H1 (cell line): ENCODE data around the gene AKR1B15. TPM values are rescaled to one million over a fixed set of nuclear protein-coding genes. Genes with fewer than 3 reads are reported as not detected.

Experiments used
- CTCF ChIA-PET: fragments of 300-600 bp; sonication (Branson Sonifier 250); formaldehyde crosslinking; loops from one replicate; lab custom pipeline; 2021; ENCODE audit not compliant: partially characterized antibody; lab: Charles Lee
- POLR2A ChIA-PET: fragments of 300-600 bp; sonication (Branson Sonifier 250); formaldehyde crosslinking; loops from one replicate; lab custom pipeline; 2021; ENCODE audit warnings: inconsistent platforms; ENCODE audit not compliant: partially characterized antibody; lab: Charles Lee
- DNase-seq, 2 experiments: peaks; one replicate each; pipeline versions ENCODE4 v3.0.0 to v3.0.0-alpha.2; 2010 to 2022; ENCODE audit warnings: low spot score in 2 of 2, low read depth in 1 of 2, mixed read lengths in 1 of 2
- FAIRE-seq: peaks from 2 replicates; lab custom pipeline; 2011; peaks lifted over from hg19 to GRCh38; lab: Jason Lieb, UNC
- H2AFZ ChIP-seq: 2 replicates; pipeline ENCODE4 v1.8.1; 2012; ENCODE audit warnings: low read length, inconsistent platforms
- H2AK5ac ChIP-seq: 2 replicates; pipeline ENCODE4 v1.6.1; 2013; ENCODE audit warnings: low read depth, low read length
- H2BK120ac ChIP-seq: replicated peaks from 2 replicates; pipeline ENCODE3; 2013; ENCODE audit warnings: low read depth, low read length, inconsistent platforms
- H2BK12ac ChIP-seq: 2 replicates; pipeline ENCODE4 v1.6.1; 2013; ENCODE audit warnings: low read depth, low read length
- H2BK15ac ChIP-seq: 2 replicates; pipeline ENCODE4 v1.6.1; 2013; ENCODE audit warnings: low read length
- H2BK20ac ChIP-seq: 2 replicates; pipeline ENCODE4 v1.6.1; 2013; ENCODE audit warnings: low read length
- H2BK5ac ChIP-seq: 2 replicates; pipeline ENCODE4 v1.6.1; 2013; ENCODE audit warnings: low read depth, low read length
- H3K14ac ChIP-seq: 2 replicates; pipeline ENCODE4 v1.6.1; 2013; ENCODE audit warnings: inconsistent platforms; ENCODE audit not compliant: insufficient read length
- H3K18ac ChIP-seq: 2 replicates; pipeline ENCODE4 v1.6.1; 2013; ENCODE audit warnings: low read length; ENCODE audit errors: extremely low read depth
- H3K23ac ChIP-seq: 2 replicates; pipeline ENCODE4 v1.6.1; 2013; ENCODE audit warnings: inconsistent platforms; ENCODE audit not compliant: insufficient read length
- H3K23me2 ChIP-seq: 2 replicates; pipeline ENCODE4 v1.6.1; 2013; ENCODE audit warnings: low read depth, low read length
- H3K27ac ChIP-seq: 2 replicates; pipeline ENCODE4 v1.6.1; 2011; ENCODE audit warnings: low read depth, low read length, inconsistent platforms
- H3K27me3 ChIP-seq, 4 experiments: replicated peaks in 1 of 4; 1 replicate in 1 of 4; 2 replicates in 3 of 4; pipeline versions ENCODE4 v1.6.1 to v1.8.1; 2011 to 2013; ENCODE audit warnings: low read length in 3 of 4, mild to moderate bottlenecking in 3 of 4, inconsistent platforms in 2 of 4, mixed read lengths in 2 of 4, moderate library complexity in 1 of 4; ENCODE audit not compliant: control insufficient read depth in 3 of 4, insufficient read depth in 3 of 4; ENCODE audit errors: extremely low read depth in 1 of 4
- H3K36me3 ChIP-seq, 4 experiments: 2 replicates each; pipeline versions ENCODE4 v1.6.1 to v1.8.1; 2011 to 2013; ENCODE audit warnings: mild to moderate bottlenecking in 4 of 4, low read length in 3 of 4, moderate library complexity in 2 of 4, control low read depth in 1 of 4, inconsistent platforms in 1 of 4; ENCODE audit not compliant: insufficient read depth in 4 of 4, control insufficient read depth in 2 of 4
- H3K4ac ChIP-seq: replicated peaks from 2 replicates; pipeline ENCODE3; 2013; ENCODE audit warnings: low read length, low read depth, mixed read lengths, inconsistent platforms; ENCODE audit not compliant: insufficient read length
- H3K4me1 ChIP-seq, 4 experiments: replicated peaks in 1 of 4; 1 replicate in 1 of 4; 2 replicates in 3 of 4; pipeline versions ENCODE4 v1.6.1 to v1.8.1; 2011 to 2013; ENCODE audit warnings: low read length in 3 of 4, inconsistent platforms in 2 of 4, mixed read lengths in 1 of 4; ENCODE audit not compliant: insufficient read depth in 4 of 4, control insufficient read depth in 3 of 4
- H3K4me2 ChIP-seq, 2 experiments: 2 replicates each; pipeline versions ENCODE4 v1.6.1 to v1.8.1; 2011 to 2013; ENCODE audit warnings: low read depth in 2 of 2, low read length in 2 of 2, control low read depth in 1 of 2, inconsistent platforms in 1 of 2, mild to moderate bottlenecking in 1 of 2; ENCODE audit not compliant: insufficient read depth in 1 of 2
- H3K4me3 ChIP-seq, 4 experiments: fragments of 200-600, 300-600 bp in 1 of 4; sonication (generic), shearing (Covaris generic), sonication (Bioruptor Twin) in 1 of 4; 2 replicates each; pipeline versions ENCODE4 v1.5.1 to v1.8.1; 2011 to 2016; ENCODE audit warnings: low read length in 4 of 4, low read depth in 3 of 4, control low read depth in 2 of 4, inconsistent platforms in 2 of 4, mild to moderate bottlenecking in 2 of 4, mixed read lengths in 1 of 4, moderate library complexity in 1 of 4; ENCODE audit not compliant: insufficient read depth in 2 of 4; ENCODE audit errors: extremely low read depth in 1 of 4
- H3K56ac ChIP-seq: replicated peaks from 2 replicates; pipeline ENCODE3; 2013; ENCODE audit warnings: low read depth, mild to moderate bottlenecking, mixed read lengths, low read length, inconsistent platforms; ENCODE audit not compliant: insufficient read length
- H3K79me1 ChIP-seq: 2 replicates; pipeline ENCODE4 v1.6.1; 2013; ENCODE audit warnings: low read depth, low read length, control low read depth
- H3K79me2 ChIP-seq, 2 experiments: 2 replicates each; pipeline versions ENCODE4 v1.6.1 to v1.8.1; 2012 to 2013; ENCODE audit warnings: low read length in 2 of 2, mild to moderate bottlenecking in 2 of 2, inconsistent platforms in 1 of 2; ENCODE audit not compliant: insufficient read depth in 2 of 2, control insufficient read depth in 1 of 2
- H3K9ac ChIP-seq, 4 experiments: replicated peaks in 1 of 4; 1 replicate in 1 of 4; 2 replicates in 3 of 4; pipeline versions ENCODE4 v1.6.1 to v1.8.1; 2011 to 2013; ENCODE audit warnings: low read depth in 3 of 4, low read length in 3 of 4, control low read depth in 2 of 4, mild to moderate bottlenecking in 2 of 4, moderate library complexity in 2 of 4, inconsistent platforms in 1 of 4; ENCODE audit errors: extremely low read depth in 1 of 4
- H3K9me3 ChIP-seq, 2 experiments: 2 replicates each; pipeline versions ENCODE4 v1.6.1 to v1.8.1; 2012 to 2013; ENCODE audit warnings: mild to moderate bottlenecking in 2 of 2, moderate library complexity in 2 of 2, control low read depth in 1 of 2, inconsistent platforms in 1 of 2, low read depth in 1 of 2, low read length in 1 of 2, mixed read lengths in 1 of 2; ENCODE audit not compliant: insufficient read depth in 2 of 2
- H4K20me1 ChIP-seq, 2 experiments: replicated peaks in 1 of 2; 2 replicates each; pipeline versions ENCODE3 to v1.8.1; 2011 to 2013; ENCODE audit warnings: inconsistent platforms in 2 of 2, low read length in 2 of 2, mild to moderate bottlenecking in 1 of 2; ENCODE audit not compliant: insufficient read depth in 2 of 2, control insufficient read depth in 1 of 2
- H4K5ac ChIP-seq: 2 replicates; pipeline ENCODE4 v1.6.1; 2013; ENCODE audit warnings: low read length, low read depth, mixed read lengths, inconsistent platforms; ENCODE audit not compliant: insufficient read length
- H4K8ac ChIP-seq: 2 replicates; pipeline ENCODE4 v1.8.0; 2013; ENCODE audit warnings: mild to moderate bottlenecking, moderate library complexity, low read length, inconsistent platforms; ENCODE audit not compliant: insufficient read depth; ENCODE audit errors: extremely low read depth
- H4K91ac ChIP-seq: replicated peaks from 2 replicates; pipeline ENCODE3; 2013; ENCODE audit warnings: low read length, mixed read lengths, inconsistent platforms; ENCODE audit not compliant: insufficient read length
- BACH1 ChIP-seq: IDR thresholded peaks from 2 replicates; pipeline ENCODE4 v1.6.1; 2012; ENCODE audit warnings: low read length, improper control_type of control experiment
- CBX5 ChIP-seq: fragments of 300-800, 300-1000 bp; sonication (generic); IDR thresholded peaks from 2 replicates; pipeline ENCODE4 v1.7.1; 2016; ENCODE audit warnings: antibody characterized with exemption, low read length, low read depth
- GTF2F1 ChIP-seq: IDR thresholded peaks from 2 replicates; pipeline ENCODE4 v1.6.1; 2012; ENCODE audit warnings: low read depth, low read length, improper control_type of control experiment, borderline replicate concordance
- RAD21 ChIP-seq, 2 experiments: IDR thresholded peaks in 1 of 2; conservative IDR thresholded peaks in 1 of 2; 2 replicates each; pipeline ENCODE4 v1.6.1; 2011; ENCODE audit warnings: low read depth in 2 of 2, low read length in 2 of 2, improper control_type of control experiment in 1 of 2, inconsistent platforms in 1 of 2, mild to moderate bottlenecking in 1 of 2, moderate library complexity in 1 of 2
- RBBP5 ChIP-seq: IDR thresholded peaks from 2 replicates; pipeline ENCODE4 v1.7.1; 2012; ENCODE audit warnings: low read depth, mild to moderate bottlenecking, inconsistent platforms, low read length, moderate library complexity, borderline replicate concordance
- SAP30 ChIP-seq: fragments of 300-600 bp; sonication (generic); IDR thresholded peaks from 2 replicates; pipeline ENCODE4 v1.7.1; 2012; ENCODE audit warnings: low read length, moderate library complexity, mild to moderate bottlenecking, inconsistent platforms; ENCODE audit not compliant: insufficient read depth, insufficient replicate concordance
- SIX5 ChIP-seq: IDR thresholded peaks from 2 replicates; pipeline ENCODE4 v1.6.1; 2011; ENCODE audit warnings: mild to moderate bottlenecking, low read depth, low read length
- SP1 ChIP-seq: IDR thresholded peaks from 2 replicates; pipeline ENCODE4 v1.6.1; 2011; ENCODE audit warnings: low read depth, low read length
- WGBS, 2 experiments: shearing (Covaris generic) in 1 of 2; methylation state at CpG; one replicate each; pipeline versions ENCODE4 v1.1.6 to v1.1.7; 2013 to 2015; ENCODE audit warnings: low lambda C conversion rate in 2 of 2, mixed read lengths in 2 of 2, inconsistent platforms in 1 of 2, low coverage in 1 of 2, missing lambda C conversion rate in 1 of 2; ENCODE audit not compliant: insufficient replicate concordance in 2 of 2, insufficient coverage in 1 of 2, insufficient read length in 1 of 2; ENCODE audit errors: extremely low coverage in 1 of 2, missing lambda C conversion rate in 1 of 2; 5-methylcytosine and 5-hydroxymethylcytosine counted together
- polyA plus RNA-seq, 7 experiments: library from polyadenylated mRNA; depleted of rRNA in 3 of 7; stranded (reverse) in 5 of 7; unstranded in 2 of 7; fragments of >200 nt in 5 of 7; fragments of 200-250 nt in 2 of 7; gene quantifications; 1 replicate in 5 of 7; 2 replicates in 1 of 7; 4 replicates in 1 of 7; pipeline versions ENCODE4 v1.2.1 to v1.2.3, GENCODE V29; 2011 to 2013; ENCODE audit warnings: missing spikeins in 2 of 7, mixed read lengths in 2 of 7
- total RNA-seq: library from RNA; stranded (reverse); fragmentation: NEBNext Ultra II Directional; extraction: Animal tissue kit (Norgen Biotek cat#: 25700); gene quantifications from 2 replicates; pipeline ENCODE4 v1.2.1, GENCODE V29; 2021
- TF ChIP-seq, protein P1 (sequence below): IDR thresholded peaks from 2 replicates; pipeline ENCODE4 v1.6.1; 2012; ENCODE audit warnings: inconsistent platforms
- TF ChIP-seq, protein P2 (sequence below): IDR thresholded peaks from 2 replicates; pipeline ENCODE4 v1.6.1; 2012; ENCODE audit warnings: inconsistent platforms
- TF ChIP-seq, protein P3 (sequence below): IDR thresholded peaks from 2 replicates; pipeline ENCODE4 v1.6.1; 2012; ENCODE audit warnings: low read length, inconsistent platforms

AKR1B15 gene
- total and polyA plus RNA-seq, 2 of the 8 experiments (the other 6 are each of a cell fraction or from before 2014, with no cell fraction given): 0.15 to 0.47 TPM

DNA sequence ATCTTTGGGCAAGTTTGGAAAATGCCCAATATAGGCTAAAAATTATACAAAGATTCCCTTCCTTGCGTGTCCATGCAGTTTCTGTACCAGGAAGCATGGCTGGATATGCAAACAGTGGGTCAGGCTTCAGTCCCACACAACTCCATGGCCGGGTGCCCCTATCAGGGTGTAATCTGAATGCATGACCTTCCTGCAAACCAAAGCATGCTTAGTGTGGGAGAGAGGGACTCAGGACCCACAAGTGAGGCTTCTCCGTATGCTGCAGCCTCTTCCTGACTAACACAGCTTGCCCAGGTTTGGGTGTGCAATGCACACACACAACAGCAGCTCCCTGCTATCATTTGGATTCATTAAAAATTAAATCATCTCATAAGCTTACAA, 13.0 kb upstream of the AKR1B15 start:
- H3K9me3 ChIP-seq: no peaks in the 10 kb centered on the region
- DNase-seq (no peak), FAIRE-seq (no peak)
- H2AK5ac ChIP-seq: no peak overlapping the region
- H4K8ac ChIP-seq: no peak overlapping the region
- ChIA-PET CTCF (interaction anchor here (0.9 to 2.6 kb wide), 3 partner anchors 18 to 106 kb away, joined by 3 to 12 read pairs (median 4); no protein-coding TSS in a partner anchor), POLR2A (no interaction called here)
- H3K4me3 ChIP-seq: no peak overlapping the region
- H4K5ac ChIP-seq: no peak overlapping the region
- H2BK5ac ChIP-seq: no peak overlapping the region
- H3K27ac ChIP-seq: no peak overlapping the region
- no peaks in the 10 kb centered on the region for H3K79me1 ChIP-seq
- no peak overlapping the region for H3K4ac ChIP-seq
- no peak overlapping the region for H3K14ac ChIP-seq
- no peak overlapping the region for H4K91ac ChIP-seq
- no peaks in the 10 kb centered on the region for H3K4me1 ChIP-seq
- no peaks in the 10 kb centered on the region for H3K79me2 ChIP-seq
- H2BK12ac ChIP-seq: no peak overlapping the region
- no peaks in the 10 kb centered on the region for H4K20me1 ChIP-seq
- no peak overlapping the region for H2BK120ac ChIP-seq
- H3K9ac ChIP-seq: no peak overlapping the region
- no peak overlapping the region for H2AFZ ChIP-seq
- no peaks in the 10 kb centered on the region for H3K27me3 ChIP-seq
- H2BK20ac ChIP-seq: no peak overlapping the region
- H3K36me3 ChIP-seq: no peaks in the 10 kb centered on the region
- no peak overlapping the region for H3K4me2 ChIP-seq
- H3K23me2 ChIP-seq: 0 out of 2 replicates have a peak, but pooled peaks cover 1% of the 10 kb centered on the region
- H3K18ac ChIP-seq: no peak overlapping the region
- no peak overlapping the region for H3K23ac ChIP-seq
- H3K56ac ChIP-seq: no peak overlapping the region
- no peak overlapping the region for H2BK15ac ChIP-seq
- 89% methylated on average over 3 of the region's 3 CpGs; no CpG with 5 or more reads in 1 of the 2 experiments for WGBS, 2 experiments
- no peak for TF ChIP-seq SP1
- no peak for TF ChIP-seq SAP30
- no peak for TF ChIP-seq RBBP5
- no peak for TF ChIP-seq BACH1
- TF ChIP-seq GTF2F1: no peak
- TF ChIP-seq, protein P1, sequence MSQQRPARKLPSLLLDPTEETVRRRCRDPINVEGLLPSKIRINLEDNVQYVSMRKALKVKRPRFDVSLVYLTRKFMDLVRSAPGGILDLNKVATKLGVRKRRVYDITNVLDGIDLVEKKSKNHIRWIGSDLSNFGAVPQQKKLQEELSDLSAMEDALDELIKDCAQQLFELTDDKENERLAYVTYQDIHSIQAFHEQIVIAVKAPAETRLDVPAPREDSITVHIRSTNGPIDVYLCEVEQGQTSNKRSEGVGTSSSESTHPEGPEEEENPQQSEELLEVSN: no peak
- no peak for TF ChIP-seq RAD21 (IDR thresholded peaks at IDR 0.05 in 1 of 2, conservative IDR thresholded peaks at IDR 0.05 in 1 of 2; ENCODE audit: low read depth in 2 of 2, low read length in 2 of 2)
- TF ChIP-seq SIX5: no peak
- no peak for TF ChIP-seq CBX5
- TF ChIP-seq, protein P2, sequence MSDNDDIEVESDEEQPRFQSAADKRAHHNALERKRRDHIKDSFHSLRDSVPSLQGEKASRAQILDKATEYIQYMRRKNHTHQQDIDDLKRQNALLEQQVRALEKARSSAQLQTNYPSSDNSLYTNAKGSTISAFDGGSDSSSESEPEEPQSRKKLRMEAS: no peak
- TF ChIP-seq, protein P3, sequence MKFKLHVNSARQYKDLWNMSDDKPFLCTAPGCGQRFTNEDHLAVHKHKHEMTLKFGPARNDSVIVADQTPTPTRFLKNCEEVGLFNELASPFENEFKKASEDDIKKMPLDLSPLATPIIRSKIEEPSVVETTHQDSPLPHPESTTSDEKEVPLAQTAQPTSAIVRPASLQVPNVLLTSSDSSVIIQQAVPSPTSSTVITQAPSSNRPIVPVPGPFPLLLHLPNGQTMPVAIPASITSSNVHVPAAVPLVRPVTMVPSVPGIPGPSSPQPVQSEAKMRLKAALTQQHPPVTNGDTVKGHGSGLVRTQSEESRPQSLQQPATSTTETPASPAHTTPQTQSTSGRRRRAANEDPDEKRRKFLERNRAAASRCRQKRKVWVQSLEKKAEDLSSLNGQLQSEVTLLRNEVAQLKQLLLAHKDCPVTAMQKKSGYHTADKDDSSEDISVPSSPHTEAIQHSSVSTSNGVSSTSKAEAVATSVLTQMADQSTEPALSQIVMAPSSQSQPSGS: no peak
